ENCODE measurements around the gene ACVR1.
A peak's percentile ranks its signal among the peaks of the same experiment; 100 is the strongest.

Gene ACVR1

DNA sequence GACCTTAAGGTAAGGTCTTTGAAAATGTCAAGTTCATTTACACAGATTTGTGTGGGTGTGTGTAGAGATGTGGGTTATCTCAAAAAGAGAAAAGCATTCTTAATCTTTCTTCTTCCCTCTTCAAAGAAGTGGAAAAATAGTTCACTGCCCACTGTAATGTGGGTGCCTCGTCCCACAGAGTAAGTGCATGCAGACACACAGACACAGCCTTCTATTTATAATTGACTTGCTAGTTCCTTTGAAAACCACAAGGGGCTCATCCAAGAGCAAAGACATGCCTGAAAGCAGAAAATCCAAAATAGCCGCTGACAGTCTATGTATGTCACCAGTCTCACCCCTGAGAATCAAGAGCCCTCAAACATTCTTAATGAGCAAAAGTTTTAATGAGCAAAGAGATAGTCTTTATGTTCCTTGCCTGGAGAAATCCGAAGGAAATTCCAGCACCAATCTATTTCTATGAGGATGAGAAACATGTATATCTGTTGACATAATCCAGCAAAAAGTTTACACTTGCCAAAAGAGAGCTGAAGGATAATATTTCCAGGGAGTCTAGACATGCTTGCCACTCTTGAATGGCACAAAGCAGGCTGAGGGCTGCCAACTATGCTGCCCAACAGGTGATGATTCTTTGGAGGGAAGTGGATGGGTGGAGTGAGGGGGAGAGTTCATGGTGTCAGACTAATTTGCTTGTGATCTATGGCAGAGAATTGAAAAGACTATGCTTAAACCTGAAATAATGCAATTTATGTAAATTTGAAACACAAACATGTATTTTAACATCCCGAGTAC, 93.9 kb downstream of the ACVR1 start:
- no peak overlapping the region for H3K27ac ChIP-seq
- no peak for TF ChIP-seq CTCF (IDR thresholded peaks at IDR 0.05)
- TF ChIP-seq ZFX (IDR thresholded peaks at IDR 0.05; ENCODE audit: borderline replicate concordance): no peak

- TF ChIP-seq ZFX (IDR thresholded peaks at IDR 0.05; ENCODE audit: borderline replicate concordance): no peak
- TF ChIP-seq CTCF (IDR thresholded peaks at IDR 0.05): no peak
- H3K27ac ChIP-seq: no peak overlapping the region
Measured at GRCh38 chr2:157780211-157780610, 95.9 kb downstream of the ACVR1 start.

DNA sequence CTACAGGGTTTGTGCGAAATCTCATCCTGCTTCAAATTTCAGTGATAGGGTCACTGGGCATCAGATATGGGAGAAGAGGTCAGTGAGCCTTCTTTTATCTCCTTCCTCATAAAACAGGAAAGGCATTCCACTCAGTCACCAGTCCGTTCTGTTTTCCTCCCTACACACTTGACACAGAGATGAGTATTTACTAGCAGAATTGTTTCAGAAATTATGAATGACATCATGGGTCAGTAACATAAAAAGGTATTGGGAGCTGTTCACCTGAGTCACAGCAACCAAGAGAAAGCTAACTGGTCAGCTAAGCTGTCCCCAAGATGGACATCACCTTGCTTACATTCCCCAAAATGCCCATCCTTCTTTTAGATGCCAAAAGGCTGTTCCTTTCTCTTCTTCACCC, 96.3 kb downstream of the ACVR1 start:
- no peak for TF ChIP-seq CTCF (IDR thresholded peaks at IDR 0.05)
- H3K27ac ChIP-seq: no peak overlapping the region

DNA sequence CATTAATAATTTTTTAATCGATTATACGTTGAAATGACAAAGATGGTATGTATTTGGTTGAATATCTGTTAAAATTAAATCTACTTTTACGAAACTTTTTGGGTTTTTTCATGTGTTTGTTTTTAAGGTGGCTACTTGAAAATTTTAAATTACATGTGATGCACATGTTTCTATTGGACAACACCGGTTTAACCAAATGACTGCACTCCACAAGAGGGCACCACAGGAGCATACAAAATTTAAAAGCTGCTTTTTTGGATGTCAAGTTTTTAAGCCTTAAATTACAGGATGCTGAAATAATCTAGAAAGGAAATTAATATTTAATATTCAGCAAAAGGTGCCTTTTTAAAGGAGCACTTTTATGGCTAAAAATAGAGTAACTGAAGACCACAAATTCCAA, 98.7 kb downstream of the ACVR1 start:
- peak; percentile 59 for TF ChIP-seq CTCF (IDR thresholded peaks at IDR 0.05)
- TF ChIP-seq ZFX (IDR thresholded peaks at IDR 0.05; ENCODE audit: borderline replicate concordance): no peak
- no peak overlapping the region for H3K27ac ChIP-seq

DNA sequence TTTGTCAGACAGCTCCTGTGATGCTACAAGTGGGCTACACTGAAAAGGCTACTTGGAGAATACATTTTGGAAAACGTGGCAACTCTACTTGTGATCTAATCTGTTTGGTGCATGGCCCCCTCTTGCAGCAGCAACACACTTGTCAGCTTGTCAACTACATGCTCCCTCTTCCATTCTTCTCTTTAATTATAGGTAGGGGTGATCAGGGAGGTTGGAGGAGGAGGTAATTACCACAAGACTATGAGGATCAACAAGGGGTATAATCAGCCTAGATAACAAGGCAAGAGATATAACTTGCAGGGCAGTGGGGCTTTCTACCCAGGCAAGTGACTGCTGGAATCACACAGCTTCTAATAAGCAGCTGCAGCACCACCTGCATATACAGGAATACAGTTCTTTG, 104.9 kb downstream of the ACVR1 start:
- no peak overlapping the region for H3K27ac ChIP-seq
- TF ChIP-seq CTCF (IDR thresholded peaks at IDR 0.05): no peak
- no peak for TF ChIP-seq ZFX (IDR thresholded peaks at IDR 0.05; ENCODE audit: borderline replicate concordance)

DNA sequence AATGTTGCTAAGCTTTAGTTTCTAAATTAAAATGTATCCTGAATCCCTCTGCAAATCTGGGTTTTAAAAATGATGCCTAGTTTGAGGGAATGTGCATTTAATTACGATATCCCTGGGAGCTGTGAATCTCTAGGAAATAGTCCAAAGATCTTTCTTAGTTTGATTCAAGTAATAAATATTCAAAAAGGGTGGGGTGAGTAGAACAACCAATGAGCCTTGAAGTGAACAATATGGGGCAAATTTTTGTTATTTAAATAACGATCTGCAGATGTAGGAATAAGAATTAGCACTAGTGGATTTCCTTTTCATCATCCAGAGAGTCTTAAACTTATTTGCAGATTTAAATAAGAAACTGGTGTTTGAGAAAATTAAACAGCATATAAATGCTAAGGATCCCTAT, 106.3 kb downstream of the ACVR1 start:
- TF ChIP-seq ZFX (IDR thresholded peaks at IDR 0.05; ENCODE audit: borderline replicate concordance) (no peak), CTCF (IDR thresholded peaks at IDR 0.05) (no peak)
- no peak overlapping the region for H3K27ac ChIP-seq

DNA sequence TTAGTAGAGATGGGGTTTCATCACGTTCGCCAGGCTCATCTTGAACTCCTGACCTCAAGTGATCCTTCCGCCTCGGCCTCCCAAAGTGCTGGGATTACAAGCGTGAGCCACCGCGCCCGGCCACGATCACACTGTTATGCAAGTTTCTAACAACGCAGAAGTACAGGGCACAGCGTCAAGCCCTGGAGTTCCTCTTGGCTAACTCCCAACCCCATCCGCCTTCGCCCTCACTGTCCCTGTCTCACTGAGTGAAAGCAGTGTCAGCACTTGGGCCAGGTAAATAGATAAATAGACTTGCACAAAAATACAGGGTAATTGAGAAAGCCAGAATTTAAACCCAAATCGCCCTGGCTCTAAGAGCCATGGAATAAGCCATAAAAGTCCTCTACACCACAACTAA, 111.7 kb downstream of the ACVR1 start:
- TF ChIP-seq ZFX (IDR thresholded peaks at IDR 0.05; ENCODE audit: borderline replicate concordance) (no peak), CTCF (IDR thresholded peaks at IDR 0.05) (no peak)
- H3K27ac ChIP-seq: no peak overlapping the region

Measured in 22Rv1 (cell line).